ENCODE measurements around the gene MTFP1. TPM values are rescaled to one million over a fixed set of nuclear protein-coding genes. Genes with fewer than 3 reads are reported as not detected.

Gene MTFP1
- total and polyA plus RNA-seq, 9 of the 15 experiments (the other 6 are each of a cell fraction or from before 2014, with no cell fraction given): 10.7 to 52.0 (median 30.1) TPM

GRCh38 chr22:30427871-30428270 lies 2.3 kb downstream of the MTFP1 start:
- Histone ChIP-seq H3K4me1 (replicated peaks in 1 of 2; ENCODE audit: control insufficient read depth in 2 of 2, insufficient read depth in 2 of 2, low read length in 2 of 2) (peaks cover 18 to 37% of the 10 kb centered on the region in 2 experiments; a peak in 4 of 5 replicates), H3K9me3 (replicated peaks; ENCODE audit: control insufficient read depth, insufficient read depth, low read depth, low read length) (no peaks in the 10 kb centered on the region; the same call in 1 of the 2 replicates), H3K9me1 (ENCODE audit: control insufficient read depth, insufficient read depth, low read length) (no peaks in the 10 kb centered on the region), H3K36me3 (ENCODE audit: control insufficient read depth, insufficient read depth, low read length) (peaks cover 25% of the 10 kb centered on the region; the same call in 2 of the 3 replicates), H3K4me2 (ENCODE audit: insufficient read depth, low read length) (no peak overlapping the region), H3K27me3 (ENCODE audit: control insufficient read depth in 2 of 2, insufficient read depth in 2 of 2, low read length in 2 of 2) (no peaks in the 10 kb centered on the region), H3K79me2 (ENCODE audit: control insufficient read depth, insufficient read depth, low read length) (peaks cover 39% of the 10 kb centered on the region), H3K4me3 (no peak overlapping the region), H3K27ac (ENCODE audit: extremely low read depth, low read depth, low read length) (no peak overlapping the region), H4K20me1 (replicated peaks; ENCODE audit: control insufficient read depth, insufficient read depth, low read length) (no peaks in the 10 kb centered on the region), H3K9ac (ENCODE audit: insufficient read depth in 1 of 2, low read depth in 2 of 2, low read length in 2 of 2) (no peak overlapping the region), H2AFZ (ENCODE audit: low read depth, low read length) (no peak overlapping the region)
- ChIA-PET CTCF (ENCODE audit: low intra/inter-chr PET ratio) (no interaction called here), POLR2A (no interaction called here)
- no peak for ATAC-seq
- no TSS peak for BruUV-seq (replicated peaks)
- DNase-seq (ENCODE audit: extremely low read depth in 1 of 4, low spot score in 3 of 4): peak in 1 of 4 experiments; percentile 30
- FAIRE-seq: no peak
- intact Hi-C loops (cut with micrococcal nuclease): no loop called here
- WGBS (ENCODE audit: insufficient coverage, low coverage, missing lambda C conversion rate): 67% methylated on average over 1 of the region's 1 CpG
- in situ Hi-C loops (cut with MboI): loop anchor here (5.0 kb wide), 1 partner anchor 36 kb away; no protein-coding TSS in a partner anchor
- TF ChIP-seq SMARCE1 (IDR thresholded peaks at IDR 0.05) (no peak), ZNF655 (CRISPR knock-in tag; IDR thresholded peaks at IDR 0.05) (no peak), ZNF316 (IDR thresholded peaks at IDR 0.05) (no peak), PBX2 (CRISPR knock-in tag; IDR thresholded peaks at IDR 0.05; ENCODE audit: low read depth) (no peak), PBX2 (tag; conservative IDR thresholded peaks at IDR 0.05; ENCODE audit: low read depth) (no peak), NFYB (IDR thresholded peaks at IDR 0.05; ENCODE audit: extremely low read depth, insufficient read length) (no peak), SUPT5H (IDR thresholded peaks at IDR 0.05) (no peak), USF1 (CRISPR knock-in tag; IDR thresholded peaks at IDR 0.05) (peak; percentile 57), POLR3A (IDR thresholded peaks at IDR 0.05; ENCODE audit: borderline replicate concordance, extremely low read depth, insufficient read depth, insufficient read length) (no peak)
